GM11168 (cell line): ENCODE data around the gene INSIG2.

Experiments used
- in situ Hi-C: fragments of 300-500 bp; cut with MboI; formaldehyde crosslinking; loops from one replicate; pipeline ENCODE4 v1.12.0; 2022; ENCODE audit warnings: low sequenced_read_pairs; ENCODE audit not compliant: unreplicated experiment

Gene INSIG2

GRCh38 chr2:118095610-118096009 is 7.3 kb downstream of the INSIG2 start:
- in situ Hi-C loops, result no loop called here

DNA sequence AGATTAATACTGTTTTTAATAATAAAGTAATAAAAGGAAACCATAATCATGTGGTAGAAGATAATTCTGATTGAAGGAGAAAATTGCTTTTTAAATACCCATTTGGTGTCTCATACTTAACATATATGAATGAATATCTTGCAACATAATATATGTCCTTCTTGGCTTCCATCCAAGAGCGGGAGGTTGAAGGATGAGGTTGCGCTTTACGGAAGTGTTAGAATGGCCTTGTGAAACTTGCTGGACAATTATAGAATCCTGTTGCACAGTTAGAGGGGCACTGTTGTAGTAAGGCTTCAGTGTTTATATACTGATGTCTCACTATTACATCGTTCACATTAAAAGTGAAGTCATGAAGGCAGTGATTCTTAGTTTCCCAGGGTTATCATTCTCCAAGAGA is 9.4 kb downstream of the INSIG2 start:
- in situ Hi-C loops, result no loop called here

GRCh38 chr2:118098307-118099030 is 10.2 kb downstream of the INSIG2 start:
- in situ Hi-C loops, result no loop called here

- in situ Hi-C loops, result no loop called here
Measured at GRCh38 chr2:118102433-118103082, 14.3 kb downstream of the INSIG2 start.

DNA sequence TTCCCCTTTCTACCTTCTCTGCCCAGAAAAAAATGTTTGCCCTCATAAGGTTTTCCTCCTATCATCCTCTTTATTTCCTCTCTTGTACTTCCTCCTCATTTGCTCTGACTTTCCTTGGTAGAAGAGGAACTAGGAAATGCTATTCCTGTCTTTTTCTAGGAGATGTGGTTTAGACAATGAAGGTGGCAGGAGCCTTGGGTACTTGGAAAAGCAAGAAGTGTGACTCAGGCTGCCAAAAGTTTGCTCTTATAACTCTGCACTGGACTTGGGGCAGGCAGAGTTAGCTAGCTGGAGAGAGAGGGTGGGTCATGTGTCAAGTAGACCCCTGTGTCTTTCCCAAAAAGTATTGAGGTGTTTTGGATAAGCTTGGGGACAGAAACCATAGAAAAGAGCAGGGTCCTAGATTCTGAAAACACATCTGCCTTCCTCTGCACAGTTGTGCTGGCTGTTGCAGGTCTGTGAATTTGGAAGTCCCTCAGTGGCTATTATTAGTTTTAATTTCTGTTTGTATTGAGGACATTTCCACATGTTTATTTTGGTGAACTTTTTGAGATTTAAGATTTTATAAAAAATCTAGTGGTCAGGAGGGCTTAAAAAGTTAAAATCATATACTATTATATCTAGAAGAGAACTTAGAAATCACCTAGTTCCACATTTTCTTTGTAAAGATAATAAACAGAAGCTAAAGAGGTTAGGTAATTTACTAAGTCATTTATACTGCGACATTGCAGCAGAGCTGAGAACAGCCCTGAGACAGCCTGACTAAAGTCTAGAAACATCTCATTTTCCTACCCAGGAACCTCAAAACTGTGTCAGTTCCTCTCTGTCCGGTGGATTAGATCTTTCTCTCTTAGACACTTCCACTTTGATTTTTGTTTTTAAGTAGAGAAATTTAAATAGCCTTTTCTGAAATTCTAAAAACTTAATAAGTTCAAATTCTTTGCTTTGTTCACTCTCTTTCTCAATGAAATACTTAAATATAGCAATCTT is 16.0 kb downstream of the INSIG2 start:
- in situ Hi-C loops, result no loop called here

DNA sequence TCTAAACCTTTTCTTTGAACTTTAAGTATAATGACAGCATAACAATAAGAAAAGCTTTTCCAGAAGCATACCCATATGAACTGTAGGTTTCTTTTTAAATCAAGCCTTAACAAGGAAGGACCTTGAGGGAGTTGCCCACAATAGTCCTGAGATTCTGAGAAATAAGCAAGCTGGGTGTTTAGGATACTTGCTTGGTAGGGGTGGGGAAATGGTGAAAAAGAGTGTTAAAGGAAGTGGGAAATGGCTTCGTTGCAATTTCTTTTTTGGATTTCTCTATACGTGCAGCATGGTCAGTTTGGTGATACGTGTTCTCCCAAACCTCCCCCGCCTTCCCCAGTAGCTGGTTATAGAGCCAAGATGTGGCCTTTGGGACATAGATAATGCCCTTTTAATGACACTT is 17.2 kb downstream of the INSIG2 start:
- in situ Hi-C loops, result no loop called here

- in situ Hi-C loops, result no loop called here
Measured at GRCh38 chr2:118106926-118107325, 18.7 kb downstream of the INSIG2 start.

GRCh38 chr2:118110310-118110709 is 22.0 kb downstream of the INSIG2 start:
- in situ Hi-C loops, result no loop called here

- in situ Hi-C loops, result no loop called here
Measured at GRCh38 chr2:118110991-118111390, 22.7 kb downstream of the INSIG2 start.

DNA sequence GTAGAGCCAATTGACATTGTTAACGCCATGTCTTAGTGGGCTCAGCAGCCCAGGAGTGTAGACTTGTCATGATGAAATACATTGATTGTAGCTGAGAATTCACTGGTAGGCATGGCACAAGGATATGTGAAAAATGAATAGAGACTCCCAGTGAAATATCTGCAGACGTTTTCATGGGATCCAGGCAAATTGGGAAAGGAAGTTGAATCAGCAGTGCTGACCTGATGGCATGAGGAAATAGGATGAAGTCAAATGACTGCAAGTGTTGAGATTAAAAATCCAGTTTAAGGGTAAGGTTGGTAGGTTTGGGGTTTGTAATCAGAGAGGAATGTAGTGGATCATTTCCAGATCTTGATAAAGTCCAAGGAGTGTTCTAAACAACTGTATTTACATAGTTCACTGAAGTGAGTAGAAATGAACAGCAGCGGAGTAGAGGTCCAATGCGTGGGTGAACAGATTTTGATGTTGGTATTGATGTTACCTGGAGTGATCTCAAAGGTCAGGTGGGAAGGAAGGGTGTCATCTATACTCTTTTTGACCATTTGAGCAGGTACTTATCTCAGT is 24.6 kb downstream of the INSIG2 start:
- in situ Hi-C loops, result no loop called here

- in situ Hi-C loops, result no loop called here
Measured at GRCh38 chr2:118114863-118115262, 26.6 kb downstream of the INSIG2 start.

- in situ Hi-C loops, result no loop called here
Measured at GRCh38 chr2:118115761-118116160, 27.5 kb downstream of the INSIG2 start.

- in situ Hi-C loops, result no loop called here
Measured at GRCh38 chr2:118118479-118118878, 30.2 kb downstream of the INSIG2 start.

DNA sequence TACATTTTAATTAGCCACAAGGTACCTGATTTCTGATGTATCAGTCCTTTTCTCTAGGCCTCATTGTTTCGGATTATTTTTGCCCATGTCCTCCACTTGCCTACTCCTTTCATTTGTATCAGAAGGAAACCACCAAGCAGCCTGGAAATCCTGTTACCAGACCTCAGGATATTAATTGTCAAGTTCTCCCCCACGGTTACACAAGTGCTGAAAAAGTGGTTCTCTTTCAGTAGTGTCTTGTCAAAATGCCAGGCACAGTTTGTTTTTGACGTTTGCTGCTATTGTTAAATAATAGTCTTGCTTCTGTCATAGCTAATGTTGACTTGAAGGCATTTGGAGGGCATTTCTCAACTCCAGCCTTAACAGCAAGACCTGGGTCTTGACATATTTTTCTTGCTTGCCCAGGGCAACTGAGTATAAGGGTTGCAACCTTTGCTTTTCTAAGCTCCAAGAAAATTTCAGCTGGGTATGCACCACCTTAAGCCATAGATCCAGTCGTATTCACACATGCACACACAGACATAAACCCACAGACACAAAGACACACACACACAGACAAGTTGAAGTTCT is 31.0 kb downstream of the INSIG2 start:
- in situ Hi-C loops, result no loop called here

DNA sequence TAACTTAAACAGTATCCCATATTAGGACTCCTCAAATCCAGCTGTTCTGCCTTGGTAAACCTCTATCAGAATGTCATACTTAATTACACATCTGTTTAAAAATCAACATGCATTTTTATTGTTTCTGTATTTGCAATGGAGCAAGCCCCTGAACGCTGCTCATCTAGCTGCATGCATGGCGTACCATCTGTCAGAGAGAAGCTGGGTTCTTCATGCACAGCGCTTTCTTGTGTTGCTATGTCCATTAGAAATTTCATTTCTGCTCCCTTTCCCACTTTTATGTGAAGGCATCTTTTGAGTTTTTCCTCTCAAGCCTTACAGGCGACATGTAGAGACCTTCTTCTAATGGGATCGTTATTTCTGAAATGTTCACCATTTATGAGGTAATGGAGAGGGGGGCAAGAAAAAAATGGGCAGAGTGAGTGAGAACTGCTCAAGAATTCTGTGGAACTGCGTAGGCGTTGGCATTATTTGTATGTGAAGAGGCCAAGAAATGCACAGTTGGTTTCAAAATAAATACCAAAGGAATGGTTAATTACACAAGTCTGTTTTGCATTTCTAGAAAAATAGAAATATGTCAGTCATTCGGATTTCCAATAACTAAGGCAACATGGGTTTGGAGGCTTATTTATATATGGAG is 31.6 kb downstream of the INSIG2 start:
- in situ Hi-C loops, result no loop called here

- in situ Hi-C loops, result no loop called here
Measured at GRCh38 chr2:118120401-118120780, 32.1 kb downstream of the INSIG2 start.

DNA sequence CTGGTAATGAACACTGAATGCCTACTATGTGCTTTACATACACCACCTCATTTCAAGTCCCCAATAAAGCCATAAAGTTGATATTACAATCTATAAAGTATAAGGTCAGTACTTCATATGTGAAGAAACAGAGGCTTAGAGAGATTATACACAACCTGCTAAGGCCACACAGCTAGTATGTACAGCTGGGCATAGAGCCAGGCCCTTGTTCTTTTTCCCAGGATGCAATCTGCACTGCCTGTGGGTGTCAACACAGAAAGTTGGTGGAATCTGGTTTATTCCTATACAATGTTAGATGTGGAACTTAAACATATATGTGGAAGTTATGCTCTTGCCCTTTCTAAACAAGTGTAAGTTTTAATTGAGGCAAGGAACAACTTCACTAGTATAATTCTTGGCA is 32.8 kb downstream of the INSIG2 start:
- in situ Hi-C loops, result no loop called here

DNA sequence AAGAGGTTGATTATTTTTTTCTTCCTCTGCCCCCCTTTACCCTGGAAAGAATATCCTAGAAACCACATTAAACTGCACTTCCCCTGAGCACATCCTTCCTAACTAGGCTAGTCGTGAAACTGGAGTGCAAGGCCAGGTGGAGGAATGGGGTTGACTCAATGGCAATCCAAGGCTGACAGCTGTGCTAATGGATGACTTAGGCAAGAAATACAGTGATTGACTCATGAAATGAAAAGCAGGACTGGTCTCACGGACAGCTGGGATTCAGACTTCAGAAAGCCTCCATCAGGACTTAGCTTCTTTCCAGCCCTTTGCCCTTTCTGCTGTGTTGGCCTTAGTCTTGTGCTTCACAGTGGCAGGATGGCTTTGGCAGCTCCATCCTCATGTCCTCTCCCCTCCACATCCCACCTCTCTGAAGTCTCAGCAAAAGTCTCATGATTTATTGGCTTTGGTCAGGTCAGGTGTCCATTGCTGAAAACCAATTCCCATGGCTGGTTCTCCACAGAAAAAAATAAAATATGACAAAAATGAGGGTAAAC is 33.8 kb downstream of the INSIG2 start:
- in situ Hi-C loops, result no loop called here

GRCh38 chr2:118122594-118123281 is 34.5 kb downstream of the INSIG2 start:
- in situ Hi-C loops, result no loop called here
